GM18499 (cell line): ENCODE measurements around the gene PFKFB4.
"Not testable (repeated sequence)": the region's sequence is repeated elsewhere in the genome, so short reads cannot be mapped to it uniquely, and the experiment has no call there.

Source experiments
- ATAC-seq: cut with Tn5 transposase; IDR thresholded peaks from one replicate; pipeline ENCODE4 v1.9.1; 2021; ENCODE audit warnings: moderate number of reproducible peaks; ENCODE audit not compliant: insufficient read depth, unreplicated experiment

The PFKFB4 gene

GRCh38 chr3:48562367-48563095 lies 5.9 kb upstream of the PFKFB4 start:
- no peak for ATAC-seq

- no peak for ATAC-seq
These were observed 4.6 kb upstream of the PFKFB4 start for GRCh38 chr3:48561045-48561736.

DNA sequence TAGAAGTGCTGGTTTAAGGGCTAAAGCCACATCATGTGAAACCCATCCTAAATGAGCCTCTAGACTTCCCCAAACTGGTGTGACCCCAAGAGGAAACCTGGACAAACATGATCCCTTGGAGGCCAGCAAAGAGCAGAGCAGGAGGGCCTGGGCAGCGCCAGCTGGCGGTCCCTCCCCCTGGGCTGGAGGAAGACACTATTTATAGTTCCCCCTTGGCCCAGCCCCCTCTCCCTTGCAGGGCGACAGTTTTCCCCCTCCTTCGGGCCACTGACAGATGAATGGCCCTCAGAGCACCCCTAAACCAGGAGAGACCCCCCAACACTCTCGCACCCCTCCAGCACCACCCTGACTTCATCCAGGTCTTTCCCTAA lies 4.0 kb upstream of the PFKFB4 start:
- ATAC-seq, result no peak

- ATAC-seq, result no peak
These were observed 2.0 kb upstream of the PFKFB4 start for GRCh38 chr3:48558493-48559134.

GRCh38 chr3:48555949-48556795 lies 431 bp downstream of the PFKFB4 start:
- ATAC-seq, result no peak

DNA sequence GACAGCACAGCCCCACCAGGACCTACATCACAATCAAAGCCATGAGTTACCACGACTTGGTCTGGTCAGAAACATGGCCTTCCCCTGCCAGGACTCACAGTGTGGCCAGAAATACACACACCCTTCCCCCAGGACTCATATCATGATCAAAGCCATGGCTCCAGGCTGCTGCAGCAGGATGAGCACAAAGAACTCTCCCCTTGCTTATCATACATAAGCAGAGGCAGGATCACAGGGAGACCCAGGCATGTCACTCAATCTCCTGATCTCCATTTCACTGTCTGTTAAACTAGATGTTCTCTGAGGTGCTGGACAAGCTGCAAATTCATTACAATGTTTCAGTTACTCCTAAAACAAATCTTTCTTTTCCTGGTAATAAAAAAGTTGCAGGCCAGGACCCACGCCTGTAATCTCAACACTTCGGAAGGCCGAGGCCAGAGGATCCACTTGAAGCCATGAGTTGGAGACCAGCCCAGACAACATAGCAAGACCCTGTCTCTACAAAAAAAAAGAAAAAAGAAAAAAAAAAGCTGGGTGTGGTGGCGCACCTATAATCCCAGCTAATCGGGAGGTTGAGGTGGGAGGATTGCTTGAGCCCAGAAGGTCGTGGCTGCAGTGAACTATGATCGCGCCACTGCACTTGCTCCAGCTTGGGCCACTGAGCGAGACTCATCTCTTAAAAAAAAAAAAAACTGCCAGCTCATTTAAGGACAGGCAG lies 1.2 kb downstream of the PFKFB4 start:
- no peak for ATAC-seq

GRCh38 chr3:48553886-48554845 lies 2.4 kb downstream of the PFKFB4 start:
- no peak for ATAC-seq

GRCh38 chr3:48553361-48553760 lies 3.2 kb downstream of the PFKFB4 start:
- no peak for ATAC-seq

DNA sequence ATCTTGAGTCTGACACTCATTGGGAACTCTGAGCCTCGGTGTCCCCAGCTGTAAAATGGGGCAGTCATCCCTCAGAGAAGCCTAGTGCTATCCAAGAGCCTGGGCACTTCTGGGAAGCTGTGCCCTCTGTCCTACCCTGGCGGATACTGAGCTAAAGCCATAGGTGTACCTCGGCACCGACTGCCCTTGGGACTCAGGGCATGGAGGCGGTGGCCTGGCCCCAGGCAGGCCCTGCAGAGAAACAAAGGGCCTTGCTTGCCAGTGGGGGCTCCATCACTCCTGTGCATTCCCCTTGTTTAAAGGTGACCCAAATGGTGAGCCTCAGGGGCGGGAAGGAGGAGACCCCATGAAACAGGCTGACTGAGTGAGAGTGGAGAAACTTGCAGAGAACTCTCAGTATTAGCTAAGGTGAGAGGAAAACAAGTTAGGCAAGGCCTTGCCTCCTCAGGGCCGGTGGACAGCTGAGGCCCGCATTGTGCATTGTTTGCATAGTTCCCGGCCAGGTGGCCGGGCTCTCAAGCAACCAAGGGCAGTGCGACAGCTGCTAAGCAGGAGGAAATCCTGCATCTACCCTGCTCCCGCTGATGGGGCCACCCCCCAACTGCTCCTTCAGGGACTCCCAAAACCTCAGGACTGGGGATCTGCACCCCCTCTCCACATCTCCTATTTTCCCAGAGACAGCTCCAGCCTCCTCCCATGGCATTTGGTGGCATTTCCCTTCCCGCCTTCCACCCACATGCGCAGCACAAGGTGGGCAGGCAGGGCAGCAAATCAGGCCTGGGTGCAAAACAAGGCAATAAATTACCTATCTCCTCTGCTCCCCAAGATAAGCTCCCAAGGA lies 4.3 kb downstream of the PFKFB4 start:
- no peak for ATAC-seq

DNA sequence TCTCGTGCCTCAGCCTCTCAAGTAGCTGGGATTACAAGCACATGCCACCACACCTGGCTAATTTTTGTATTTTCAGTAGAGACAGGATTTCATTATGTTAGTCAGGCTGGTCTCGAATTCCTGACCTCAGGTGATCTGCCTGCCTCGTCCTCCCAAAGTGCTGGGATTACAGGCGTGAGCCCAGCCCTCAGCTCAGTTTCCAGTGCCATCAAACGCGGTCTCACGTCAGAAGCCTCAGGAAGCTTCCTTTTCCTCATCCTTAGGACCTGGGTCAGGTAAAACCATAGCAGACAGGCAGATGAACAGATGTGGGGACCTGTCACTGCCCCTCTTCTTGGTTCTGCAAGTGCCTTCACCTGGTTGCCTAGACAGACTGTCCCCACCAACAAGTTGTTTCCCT lies 5.0 kb downstream of the PFKFB4 start:
- not testable (repeated sequence) for ATAC-seq

GRCh38 chr3:48548729-48549705 lies 7.6 kb downstream of the PFKFB4 start:
- no peak for ATAC-seq

- no peak for ATAC-seq
These were observed 8.5 kb downstream of the PFKFB4 start for GRCh38 chr3:48548126-48548525.

GRCh38 chr3:48546203-48546829 lies 10.3 kb downstream of the PFKFB4 start:
- no peak for ATAC-seq

DNA sequence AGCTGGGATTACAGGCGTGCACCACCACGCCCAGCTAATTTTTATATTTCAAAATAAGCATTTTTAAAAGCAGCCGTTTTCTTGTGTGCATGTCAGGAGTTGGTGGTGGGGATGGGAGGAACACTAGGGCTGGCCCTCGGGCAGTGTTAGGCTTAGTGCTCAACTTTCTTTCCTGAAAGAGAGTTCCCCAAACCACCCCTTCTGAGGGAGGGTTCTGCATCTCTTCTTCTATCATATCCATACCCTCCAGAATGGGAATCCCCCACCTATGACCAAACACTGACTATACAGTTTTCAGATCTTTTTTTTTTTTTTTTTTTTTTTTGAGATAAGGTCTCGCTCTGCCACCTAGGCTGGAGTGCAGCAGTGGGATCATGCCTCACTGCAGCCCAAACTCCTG lies 12.5 kb downstream of the PFKFB4 start:
- no peak for ATAC-seq

DNA sequence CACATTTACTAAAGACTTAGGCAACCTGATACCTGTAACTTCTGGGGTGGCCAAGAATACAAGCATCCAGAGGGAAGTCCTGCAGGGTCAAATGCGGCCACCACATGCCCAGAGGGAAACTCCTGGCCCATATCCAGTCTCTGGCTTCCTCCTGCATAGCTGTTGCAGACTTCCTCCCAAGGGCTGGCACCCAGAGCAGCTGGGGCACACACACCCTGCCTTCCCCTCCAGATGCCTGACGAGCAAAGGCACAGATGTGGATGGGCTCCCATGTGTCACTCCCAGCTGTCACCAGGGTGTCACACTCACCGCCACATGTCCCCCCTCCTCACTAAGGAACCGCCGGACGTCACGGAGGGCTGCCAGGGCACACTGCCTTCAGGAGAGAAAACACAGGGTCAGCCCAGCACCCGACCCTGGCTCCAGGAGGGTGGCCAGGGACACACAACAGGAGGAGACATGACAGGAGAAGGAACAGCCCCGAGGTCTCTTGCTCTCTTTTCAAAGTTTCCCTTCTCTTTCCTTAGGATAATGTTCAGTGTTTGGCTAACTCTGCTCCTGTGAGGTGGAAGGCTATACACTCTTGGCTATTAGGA lies 13.2 kb downstream of the PFKFB4 start:
- no peak for ATAC-seq

GRCh38 chr3:48538451-48538850 lies 18.2 kb downstream of the PFKFB4 start:
- no peak for ATAC-seq
